SKM-1 (cell line): Measurements from ENCODE around the gene MED23.

Experiments
- DNase-seq: peaks from one replicate; lab custom pipeline; 2025; ENCODE audit not compliant: unreplicated experiment; lab: John Stamatoyannopoulos, UW

The MED23 gene

GRCh38 chr6:131642565-131642964 is 14.5 kb upstream of the MED23 start:
- no peak for DNase-seq

GRCh38 chr6:131641554-131641953 is 13.5 kb upstream of the MED23 start:
- DNase-seq, result no peak

GRCh38 chr6:131640576-131640975 is 12.5 kb upstream of the MED23 start:
- no peak for DNase-seq

- DNase-seq, result no peak
Observed at GRCh38 chr6:131640100-131640499, 12.1 kb upstream of the MED23 start.

GRCh38 chr6:131638013-131638412 is 10.0 kb upstream of the MED23 start:
- no peak for DNase-seq

GRCh38 chr6:131636880-131637792 is 9.1 kb upstream of the MED23 start, which contains the start of gene ENPP3:
ENPP3 (plus strand) TSS chr6:131637302; CDS start chr6:131637385, 83 bp downstream.
- DNase-seq, result no peak

GRCh38 chr6:131635384-131636340 is 7.6 kb upstream of the MED23 start:
- DNase-seq, result no peak

GRCh38 chr6:131631625-131632289 is 3.7 kb upstream of the MED23 start:
- DNase-seq, result no peak

GRCh38 chr6:131629651-131630050 is 1.6 kb upstream of the MED23 start:
- DNase-seq, result no peak

- DNase-seq, result no peak
Observed at GRCh38 chr6:131628726-131629125, 684 bp upstream of the MED23 start.

- no peak for DNase-seq
Observed at GRCh38 chr6:131615275-131615674, 12.8 kb downstream of the MED23 start.

- DNase-seq, result no peak
Observed at GRCh38 chr6:131613296-131613925, 14.6 kb downstream of the MED23 start.

GRCh38 chr6:131602781-131603312 is 25.2 kb downstream of the MED23 start:
- DNase-seq, result no peak

GRCh38 chr6:131600716-131601115 is 27.3 kb downstream of the MED23 start:
- no peak for DNase-seq

GRCh38 chr6:131597446-131597845 is 30.6 kb downstream of the MED23 start:
- peak; percentile 17 for DNase-seq

- DNase-seq, result no peak
Observed at GRCh38 chr6:131594074-131594473, 34.0 kb downstream of the MED23 start.

- no peak for DNase-seq
Observed at GRCh38 chr6:131592935-131593334, 35.1 kb downstream of the MED23 start.

- no peak for DNase-seq
Observed at GRCh38 chr6:131588643-131589042, 39.4 kb downstream of the MED23 start.

GRCh38 chr6:131587909-131588308 is 40.1 kb downstream of the MED23 start:
- no peak for DNase-seq

- DNase-seq, result no peak
Observed at GRCh38 chr6:131586543-131586942, 41.5 kb downstream of the MED23 start.
